T-cell (primary cell): ENCODE results near the gene SRGAP2C. TPM values are rescaled to one million over a fixed set of nuclear protein-coding genes. Genes with fewer than 3 reads are reported as not detected.
"Not testable (repeated sequence)": the region's sequence is repeated elsewhere in the genome, so short reads cannot be mapped to it uniquely, and the experiment has no call there.

Experiments used
- ATAC-seq, 4 experiments: fragments of 200-7000 bp in 3 of 4; fragments of 150-1000 bp in 1 of 4; cut with Tn5 transposase; replicated peaks in 1 of 4; 1 replicate in 3 of 4; 2 replicates in 1 of 4; pipeline ENCODE4 v1.10.0; 2021; ENCODE audit warnings: moderate library complexity in 3 of 4, mild to moderate bottlenecking in 2 of 4, moderate number of reproducible peaks in 1 of 4
- CTCF ChIA-PET, 2 donors: fragments of 300-600 bp; sonication (Branson Sonifier 250); formaldehyde crosslinking; loops; one replicate each; lab custom pipeline; 2022; ENCODE audit warnings: antibody characterized with exemption in 2 of 2; lab: Charles Lee
- POLR2A ChIA-PET, 2 donors: fragments of 300-600 bp; sonication (Branson Sonifier 250); formaldehyde crosslinking; loops; one replicate each; lab custom pipeline; 2022; ENCODE audit warnings: antibody characterized with exemption in 2 of 2; lab: Charles Lee
- DNase-seq, 35 experiments: peaks; one replicate each; pipeline versions ENCODE4 v3.0.0 to v3.0.0-alpha.2; 2013 to 2023
- H3K27ac ChIP-seq: one replicate; pipeline ENCODE4 v1.5.1; 2013; ENCODE audit warnings: low read length
- H3K27me3 ChIP-seq, 2 experiments: replicated peaks in 1 of 2; 1 replicate in 1 of 2; 2 replicates in 1 of 2; pipeline versions ENCODE4 v1.6.1 to v1.7.0; 2013; ENCODE audit warnings: low read length in 1 of 2, mixed read lengths in 1 of 2; ENCODE audit not compliant: control insufficient read depth in 2 of 2, insufficient read depth in 2 of 2; ENCODE audit errors: extremely low read depth in 1 of 2
- H3K36me3 ChIP-seq, 2 donors: 1 replicate in 1 of 2; 2 replicates in 1 of 2; pipeline versions ENCODE4 v1.6.1 to v1.7.0; 2013; ENCODE audit warnings: low read length in 1 of 2; ENCODE audit not compliant: control insufficient read depth in 2 of 2, insufficient read depth in 1 of 2; ENCODE audit errors: extremely low read depth in 1 of 2
- H3K4me1 ChIP-seq, 2 experiments: 1 replicate in 1 of 2; 2 replicates in 1 of 2; pipeline versions ENCODE4 v1.6.1 to v1.7.0; 2013; ENCODE audit warnings: low read length in 2 of 2, mixed read lengths in 1 of 2; ENCODE audit not compliant: insufficient read depth in 2 of 2, control insufficient read depth in 1 of 2; ENCODE audit errors: extremely low read depth in 1 of 2
- H3K4me3 ChIP-seq, 2 donors: 1 replicate in 1 of 2; 2 replicates in 1 of 2; pipeline versions ENCODE4 v1.5.1 to v1.7.0; 2013; ENCODE audit warnings: mild to moderate bottlenecking in 2 of 2, low read length in 1 of 2, moderate library complexity in 1 of 2; ENCODE audit not compliant: control insufficient read depth in 1 of 2; ENCODE audit errors: extremely low read depth in 1 of 2
- H3K9me3 ChIP-seq: 2 replicates; pipeline ENCODE4 v1.7.0; 2013
- H3K27ac Mint-ChIP-seq, 2 donors: one replicate each; pipeline ENCODE4 v1.8.0; 2020 to 2021; ENCODE audit warnings: mild to moderate bottlenecking in 2 of 2, mixed read lengths in 2 of 2
- H3K27me3 Mint-ChIP-seq, 2 donors: one replicate each; pipeline ENCODE4 v1.8.0; 2021 to 2022; ENCODE audit warnings: mixed read lengths in 2 of 2
- H3K36me3 Mint-ChIP-seq: one replicate; pipeline ENCODE4 v1.8.0; 2021; ENCODE audit warnings: mixed read lengths
- H3K4me1 Mint-ChIP-seq, 3 donors: one replicate each; pipeline ENCODE4 v1.8.0; 2020 to 2022; ENCODE audit warnings: mixed read lengths in 3 of 3, mild to moderate bottlenecking in 1 of 3
- H3K4me3 Mint-ChIP-seq, 3 donors: one replicate each; pipeline ENCODE4 v1.8.0; 2020 to 2022; ENCODE audit warnings: mild to moderate bottlenecking in 3 of 3, mixed read lengths in 3 of 3, moderate library complexity in 3 of 3
- H3K9me3 Mint-ChIP-seq, 3 donors: one replicate each; pipeline ENCODE4 v1.8.0; 2020 to 2022; ENCODE audit warnings: mixed read lengths in 3 of 3
- WGBS: methylation state at CpG from one replicate; pipeline ENCODE4 v1.1.5; 2013; ENCODE audit warnings: missing lambda C conversion rate; ENCODE audit not compliant: insufficient coverage; 5-methylcytosine and 5-hydroxymethylcytosine counted together
- total RNA-seq, 35 experiments: library from RNA in 6 of 35; stranded (reverse) in 6 of 35; fragments of 120-200 nt in 1 of 35; gene quantifications; one replicate each; pipeline versions ENCODE4 v1.2.1 to v1.2.4 and lab custom pipeline; 2013 to 2026

SRGAP2C gene
- total RNA-seq, 5 donors from 2014 or later (not counting 1 experiment from before 2014, with no cell fraction given): 11.1 to 23.2 (median 19.1) TPM

- peaks cover 0 to 11% of the 10 kb centered on the region in 2 donors for H3K27me3 Mint-ChIP-seq
- 9% methylated on average over 9 of the region's 38 CpGs for WGBS
- DNase-seq: peak in 4 of 35 experiments; percentile 3 to 23 (median 18)
- H3K36me3 ChIP-seq, H3K27ac Mint-ChIP-seq, H3K9me3 ChIP-seq, ATAC-seq, H3K27ac ChIP-seq, CTCF ChIA-PET, H3K9me3 Mint-ChIP-seq, POLR2A ChIA-PET: not testable (repeated sequence)
- H3K36me3 Mint-ChIP-seq: peaks cover 13% of the 10 kb centered on the region
- H3K4me1 Mint-ChIP-seq: peaks cover 4 to 14% (median 14%) of the 10 kb centered on the region in 3 donors
- H3K4me3 Mint-ChIP-seq: peak overlapping the region; percentile 77 to 93 (median 80)
- Histone ChIP-seq H3K27me3 (peaks cover 0 to 15% of the 10 kb centered on the region in 2 experiments), H3K4me3 (peak overlapping the region in 1 of 2 donors; percentile 55), H3K4me1 (peaks cover 0 to 10% of the 10 kb centered on the region in 2 experiments)
These were observed 211.0 kb downstream of the SRGAP2C start for GRCh38 chr1:121395718-121396201.

- Histone ChIP-seq H3K27me3 (peaks cover 0 to 15% of the 10 kb centered on the region in 2 experiments), H3K4me3 (peak overlapping the region; percentile 38 to 55), H3K4me1 (peaks cover 0 to 10% of the 10 kb centered on the region in 2 experiments)
- Mint-ChIP-seq H3K9me3 (peaks cover 15 to 16% (median 16%) of the 10 kb centered on the region in 3 donors), H3K36me3 (peaks cover 15% of the 10 kb centered on the region), H3K4me1 (peaks cover 10 to 22% (median 21%) of the 10 kb centered on the region in 3 donors), H3K27me3 (peaks cover 0 to 13% of the 10 kb centered on the region in 2 donors), H3K4me3 (peak overlapping the region; percentile 79 to 93 (median 83))
- H3K27ac ChIP-seq, H3K36me3 ChIP-seq, CTCF ChIA-PET, H3K27ac Mint-ChIP-seq, H3K9me3 ChIP-seq: not testable (repeated sequence)
- 2% methylated on average over 50 of the region's 88 CpGs for WGBS
- ATAC-seq: peak in 1 of 4 experiments; percentile 35
- POLR2A ChIA-PET: interaction anchor here in 1 of 2 donors (0.7 kb wide), 1 partner anchor 84 kb away, joined by 3 read pairs; no protein-coding TSS in a partner anchor
- peak in 20 of 35 experiments; percentile 0 to 53 (median 16) for DNase-seq
These were observed 211.7 kb downstream of the SRGAP2C start for GRCh38 chr1:121396335-121397081.

DNA sequence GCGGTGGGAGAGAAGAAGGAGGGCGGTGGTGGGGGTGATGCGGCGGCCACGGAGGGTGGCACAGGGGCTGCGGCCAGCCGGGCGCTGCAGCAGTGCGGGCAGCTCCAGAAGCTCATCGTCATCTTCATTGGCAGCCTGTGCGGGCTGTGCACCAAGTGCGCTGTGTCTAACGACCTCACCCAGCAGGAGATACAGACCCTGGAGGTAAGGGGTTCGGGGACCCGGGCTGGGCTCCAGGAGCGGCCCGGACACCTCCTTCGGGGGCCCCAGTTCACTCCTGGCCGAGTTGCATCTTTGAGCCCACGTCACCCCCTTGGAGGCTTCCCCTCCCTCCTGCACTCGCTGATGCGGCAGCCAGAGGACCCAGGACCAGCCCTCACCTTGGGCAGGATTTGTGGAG lies 212.3 kb downstream of the SRGAP2C start:
- H3K9me3 ChIP-seq, POLR2A ChIA-PET, H3K27ac ChIP-seq, H3K36me3 ChIP-seq, ATAC-seq, CTCF ChIA-PET, H3K27ac Mint-ChIP-seq, DNase-seq: not testable (repeated sequence)
- Histone ChIP-seq H3K4me1 (peaks cover 0 to 10% of the 10 kb centered on the region in 2 experiments), H3K4me3 (peak overlapping the region in 1 of 2 donors; percentile 55), H3K27me3 (peaks cover 0 to 15% of the 10 kb centered on the region in 2 experiments)
- H3K27me3 Mint-ChIP-seq: peaks cover 0 to 13% of the 10 kb centered on the region in 2 donors
- H3K4me1 Mint-ChIP-seq: peaks cover 15 to 26% (median 25%) of the 10 kb centered on the region in 3 donors
- peaks cover 13% of the 10 kb centered on the region for H3K36me3 Mint-ChIP-seq
- H3K4me3 Mint-ChIP-seq: peak overlapping the region; percentile 79 to 93 (median 83)
- no CpG with 5 or more reads among the region's 22 CpGs for WGBS
- H3K9me3 Mint-ChIP-seq: peaks cover 15 to 16% (median 16%) of the 10 kb centered on the region in 3 donors

- CTCF ChIA-PET: not testable (repeated sequence)
- H3K36me3 Mint-ChIP-seq: peaks cover 11% of the 10 kb centered on the region
These were observed 214.4 kb downstream of the SRGAP2C start for GRCh38 chr1:121399193-121399592.

DNA sequence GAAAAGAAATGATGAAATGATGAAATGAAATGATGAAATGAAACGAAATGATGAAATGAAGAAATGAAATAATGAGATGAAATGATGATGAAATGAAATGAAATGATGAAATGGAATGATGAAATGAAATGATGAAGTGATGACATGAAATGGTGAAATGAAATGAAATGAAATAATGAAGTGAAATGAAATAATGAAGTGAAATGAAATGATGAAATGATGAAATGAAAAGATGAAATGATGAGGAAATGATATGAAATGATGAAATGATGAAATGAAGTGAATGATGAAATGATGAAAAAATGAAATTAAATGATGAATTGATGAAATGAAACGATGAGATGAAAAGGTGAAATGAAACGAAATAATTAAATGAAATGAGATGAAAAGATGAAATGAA lies 215.3 kb downstream of the SRGAP2C start:
- Mint-ChIP-seq H3K9me3 (peaks cover 15 to 16% (median 16%) of the 10 kb centered on the region in 3 donors), H3K27ac (peak overlapping the region; percentile 47 to 81), H3K4me1 (peaks cover 15 to 26% (median 26%) of the 10 kb centered on the region in 3 donors), H3K27me3 (peaks cover 0 to 11% of the 10 kb centered on the region in 2 donors), H3K4me3 (peak overlapping the region in 2 of 3 donors; percentile 67 to 79), H3K36me3 (peaks cover 11% of the 10 kb centered on the region)
- POLR2A ChIA-PET, ATAC-seq, H3K9me3 ChIP-seq, H3K4me3 ChIP-seq, H3K36me3 ChIP-seq, CTCF ChIA-PET, H3K27ac ChIP-seq, DNase-seq: not testable (repeated sequence)
- H3K4me1 ChIP-seq: peaks cover 0 to 10% of the 10 kb centered on the region in 2 experiments
- 97% methylated on average over 3 of the region's 3 CpGs for WGBS
- peaks cover 0 to 15% of the 10 kb centered on the region in 2 experiments for H3K27me3 ChIP-seq

More at GRCh38 chr1:121399193-121399592, 214.4 kb downstream of the SRGAP2C start:
- DNase-seq, ATAC-seq, H3K4me3 ChIP-seq, H3K27ac ChIP-seq, H3K9me3 ChIP-seq, H3K4me3 Mint-ChIP-seq, H3K27ac Mint-ChIP-seq, POLR2A ChIA-PET, H3K36me3 ChIP-seq: not testable (repeated sequence)
- peaks cover 0 to 10% of the 10 kb centered on the region in 2 experiments for H3K4me1 ChIP-seq
- H3K9me3 Mint-ChIP-seq: peaks cover 15 to 16% (median 16%) of the 10 kb centered on the region in 3 donors
- H3K27me3 ChIP-seq: peaks cover 0 to 15% of the 10 kb centered on the region in 2 experiments
- WGBS: 100% methylated on average over 1 of the region's 5 CpGs
- peaks cover 15 to 26% (median 26%) of the 10 kb centered on the region in 3 donors for H3K4me1 Mint-ChIP-seq
- H3K27me3 Mint-ChIP-seq: peaks cover 0 to 11% of the 10 kb centered on the region in 2 donors
